ENCODE measurements around the gene LYRM2.

DNA sequence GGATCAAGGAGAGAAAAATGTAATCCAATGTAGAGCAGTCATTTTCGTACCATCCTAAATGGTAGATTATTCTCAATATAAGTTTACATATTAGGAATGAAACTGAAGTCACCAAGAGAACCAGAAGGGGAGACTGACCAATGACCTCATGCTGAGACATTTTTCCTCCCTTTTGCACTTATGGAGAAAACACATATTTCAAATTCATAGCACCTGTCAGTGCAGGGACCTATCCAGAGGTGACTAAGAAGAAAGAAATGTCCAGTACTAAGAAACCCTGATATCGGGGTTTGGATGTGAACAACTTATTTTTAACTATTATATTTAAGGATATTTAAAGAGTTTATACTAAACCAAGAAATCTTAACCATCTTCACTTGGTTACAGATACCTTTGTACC, 16.6 kb upstream of the LYRM2 start:
- TF ChIP-seq POLR2A (IDR thresholded peaks at IDR 0.05), result no peak
- TF ChIP-seq, protein P1, sequence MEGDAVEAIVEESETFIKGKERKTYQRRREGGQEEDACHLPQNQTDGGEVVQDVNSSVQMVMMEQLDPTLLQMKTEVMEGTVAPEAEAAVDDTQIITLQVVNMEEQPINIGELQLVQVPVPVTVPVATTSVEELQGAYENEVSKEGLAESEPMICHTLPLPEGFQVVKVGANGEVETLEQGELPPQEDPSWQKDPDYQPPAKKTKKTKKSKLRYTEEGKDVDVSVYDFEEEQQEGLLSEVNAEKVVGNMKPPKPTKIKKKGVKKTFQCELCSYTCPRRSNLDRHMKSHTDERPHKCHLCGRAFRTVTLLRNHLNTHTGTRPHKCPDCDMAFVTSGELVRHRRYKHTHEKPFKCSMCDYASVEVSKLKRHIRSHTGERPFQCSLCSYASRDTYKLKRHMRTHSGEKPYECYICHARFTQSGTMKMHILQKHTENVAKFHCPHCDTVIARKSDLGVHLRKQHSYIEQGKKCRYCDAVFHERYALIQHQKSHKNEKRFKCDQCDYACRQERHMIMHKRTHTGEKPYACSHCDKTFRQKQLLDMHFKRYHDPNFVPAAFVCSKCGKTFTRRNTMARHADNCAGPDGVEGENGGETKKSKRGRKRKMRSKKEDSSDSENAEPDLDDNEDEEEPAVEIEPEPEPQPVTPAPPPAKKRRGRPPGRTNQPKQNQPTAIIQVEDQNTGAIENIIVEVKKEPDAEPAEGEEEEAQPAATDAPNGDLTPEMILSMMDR (IDR thresholded peaks at IDR 0.05), result no peak
